B cell (primary cell): ENCODE measurements around the gene GPI. TPM values are rescaled to one million over a fixed set of nuclear protein-coding genes. Genes with fewer than 3 reads are reported as not detected.

Source experiments
- ATAC-seq: fragments of 200-7000 bp; cut with Tn5 transposase; one replicate; pipeline ENCODE4 v1.10.0; 2021; ENCODE audit warnings: low read depth, mild to moderate bottlenecking, moderate number of reproducible peaks, moderate library complexity
- CTCF ChIA-PET: fragments of 350-600 bp; sonication (Branson Sonifier 250); formaldehyde crosslinking; loops from one replicate; lab custom pipeline; 2021; ENCODE audit warnings: antibody characterized with exemption, inconsistent platforms; lab: Charles Lee
- POLR2A ChIA-PET: fragments of 350-600 bp; sonication (Branson Sonifier 250); formaldehyde crosslinking; loops from one replicate; lab custom pipeline; 2021; ENCODE audit warnings: antibody characterized with exemption; lab: Charles Lee
- DNase-seq: peaks from one replicate; pipeline ENCODE4 v3.0.0; 2013
- H2AFZ ChIP-seq: 2 replicates; pipeline ENCODE4 v1.6.1; 2012; ENCODE audit warnings: mild to moderate bottlenecking, low read depth, low read length; ENCODE audit not compliant: insufficient read depth, poor library complexity, severe bottlenecking
- H3K27ac ChIP-seq, 2 donors: 1 replicate in 1 of 2; 2 replicates in 1 of 2; pipeline ENCODE4 v1.5.1; 2012 to 2013; ENCODE audit warnings: low read length in 2 of 2, mild to moderate bottlenecking in 2 of 2, moderate library complexity in 1 of 2
- H3K27me3 ChIP-seq, 4 experiments: fragments of 200-600 bp in 1 of 4; sonication (generic) in 1 of 4; replicated peaks in 1 of 4; 1 replicate in 2 of 4; 2 replicates in 2 of 4; pipeline versions ENCODE4 v1.6.1 to v1.7.0; 2013 to 2016; ENCODE audit warnings: low read length in 3 of 4, mild to moderate bottlenecking in 2 of 4, mixed read lengths in 1 of 4, moderate library complexity in 1 of 4; ENCODE audit not compliant: insufficient read depth in 4 of 4, control insufficient read depth in 3 of 4; ENCODE audit errors: control extremely low read depth in 1 of 4
- H3K36me3 ChIP-seq, 2 experiments: replicated peaks in 1 of 2; 1 replicate in 1 of 2; 2 replicates in 1 of 2; pipeline versions ENCODE4 v1.6.1 to v1.7.1; 2013; ENCODE audit warnings: low read length in 1 of 2; ENCODE audit not compliant: insufficient read depth in 2 of 2, control insufficient read depth in 1 of 2; ENCODE audit errors: control extremely low read depth in 1 of 2, extremely low read depth in 1 of 2
- H3K4me1 ChIP-seq, 2 donors: fragments of 200-600 bp in 1 of 2; sonication (generic) in 1 of 2; 1 replicate in 1 of 2; 2 replicates in 1 of 2; pipeline versions ENCODE4 v1.5.1 to v1.6.1; 2013 to 2017; ENCODE audit warnings: low read length in 2 of 2; ENCODE audit not compliant: control insufficient read depth in 2 of 2, insufficient read depth in 2 of 2
- H3K4me2 ChIP-seq: replicated peaks from 2 replicates; pipeline ENCODE3; 2012; ENCODE audit warnings: mild to moderate bottlenecking, low read depth, low read length; ENCODE audit not compliant: poor library complexity, severe bottlenecking
- H3K4me3 ChIP-seq, 5 experiments: fragments of 200-600 bp in 1 of 5; sonication (generic) in 1 of 5; 1 replicate in 3 of 5; 2 replicates in 2 of 5; pipeline versions ENCODE4 v1.5.1 to v1.7.0; 2011 to 2016; ENCODE audit warnings: low read length in 4 of 5, mild to moderate bottlenecking in 4 of 5, low read depth in 2 of 5, control low read depth in 1 of 5, moderate library complexity in 1 of 5; ENCODE audit not compliant: insufficient read depth in 1 of 5; ENCODE audit errors: control extremely low read depth in 1 of 5, extremely low read depth in 1 of 5
- H3K79me2 ChIP-seq: fragments of 200-600 bp; sonication (generic); one replicate; pipeline ENCODE4 v1.6.0; 2016; ENCODE audit warnings: low read length; ENCODE audit not compliant: control insufficient read depth, insufficient read depth
- H3K9ac ChIP-seq: fragments of 200-600 bp; sonication (generic); 2 replicates; pipeline ENCODE4 v1.6.1; 2017; ENCODE audit warnings: mild to moderate bottlenecking, low read length, moderate library complexity
- H3K9me3 ChIP-seq, 3 donors: one replicate each; pipeline versions ENCODE4 v1.6.1 to v1.7.1; 2013; ENCODE audit warnings: low read length in 2 of 3; ENCODE audit not compliant: control insufficient read depth in 2 of 3, insufficient read depth in 1 of 3; ENCODE audit errors: control extremely low read depth in 1 of 3
- H4K20me1 ChIP-seq: 2 replicates; pipeline ENCODE4 v1.6.0; 2012; ENCODE audit warnings: mild to moderate bottlenecking, low read length; ENCODE audit not compliant: insufficient read depth, control insufficient read depth, poor library complexity, severe bottlenecking
- H3K27ac Mint-ChIP-seq: one replicate; pipeline ENCODE4 v1.8.0; 2021; ENCODE audit warnings: mixed read lengths
- H3K27me3 Mint-ChIP-seq: one replicate; pipeline ENCODE4 v1.8.0; 2021; ENCODE audit warnings: mixed read lengths
- H3K4me1 Mint-ChIP-seq: one replicate; pipeline ENCODE4 v1.8.0; 2021; ENCODE audit warnings: mixed read lengths
- H3K4me3 Mint-ChIP-seq: one replicate; pipeline ENCODE4 v1.8.0; 2021; ENCODE audit warnings: mixed read lengths
- H3K9me3 Mint-ChIP-seq: one replicate; pipeline ENCODE4 v1.8.0; 2022; ENCODE audit warnings: mixed read lengths; ENCODE audit not compliant: insufficient read depth
- CTCF ChIP-seq: fragments of 200-600 bp; IDR thresholded peaks from one replicate; pipeline ENCODE4 v1.8.0; 2022; ENCODE audit warnings: antibody characterized with exemption, mild to moderate bottlenecking
- EZH2 ChIP-seq: IDR thresholded peaks from 2 replicates; pipeline ENCODE4 v1.6.1; 2012; ENCODE audit warnings: borderline replicate concordance, low read depth, mild to moderate bottlenecking, moderate library complexity, low read length; ENCODE audit not compliant: insufficient read depth, poor library complexity, severe bottlenecking
- WGBS: methylation state at CpG from one replicate; pipeline ENCODE4 v1.1.5; 2013; ENCODE audit warnings: missing lambda C conversion rate; ENCODE audit not compliant: insufficient coverage; 5-methylcytosine and 5-hydroxymethylcytosine counted together
- intact Hi-C: fragments of 100-400 bp; cut with micrococcal nuclease; formaldehyde crosslinking; loops from one replicate; pipeline ENCODE4 v1.10.0; 2022
- polyA plus RNA-seq: library from polyadenylated mRNA; depleted of rRNA; stranded (reverse); fragments of >200 nt; gene quantifications from 2 replicates; pipeline ENCODE4 v1.2.3, GENCODE V29; 2012
- total RNA-seq, 2 donors: library from RNA; stranded (reverse); fragments of 120-200 nt in 1 of 2; gene quantifications; 1 replicate in 1 of 2; 2 replicates in 1 of 2; pipeline versions ENCODE4 v1.2.3 to v1.2.4, GENCODE V29; 2013 to 2022

Gene GPI
- total and polyA plus RNA-seq, 2 donors (not counting 1 experiment from before 2014, with no cell fraction given) = 74.5 to 102 TPM

GRCh38 chr19:34321735-34322134 is 43.3 kb upstream of the GPI start:
- Histone ChIP-seq H3K9ac (no peak overlapping the region), H4K20me1 (peaks cover 13% of the 10 kb centered on the region), H3K4me1 (peaks cover 13 to 15% of the 10 kb centered on the region in 2 donors), H3K27ac (no peak overlapping the region), H2AFZ (no peak overlapping the region), H3K4me2 (no peak overlapping the region), H3K9me3 (no peaks in the 10 kb centered on the region), H3K4me3 (no peak overlapping the region), H3K79me2 (peaks cover 36% of the 10 kb centered on the region), H3K36me3 (peaks cover 9 to 48% of the 10 kb centered on the region in 2 experiments), H3K27me3 (no peaks in the 10 kb centered on the region)
- ATAC-seq = no peak
- WGBS = 100% methylated on average over 1 of the region's 6 CpGs
- Mint-ChIP-seq H3K27ac (no peak overlapping the region), H3K4me3 (no peak overlapping the region), H3K4me1 (peaks cover 19% of the 10 kb centered on the region), H3K9me3 (no peaks in the 10 kb centered on the region), H3K27me3 (no peaks in the 10 kb centered on the region)
- POLR2A ChIA-PET = no interaction called here
- TF ChIP-seq EZH2 = no peak
- TF ChIP-seq CTCF = no peak
- CTCF ChIA-PET = no interaction called here
- DNase-seq = no peak
- intact Hi-C loops = no loop called here

GRCh38 chr19:34323433-34324204 is 41.4 kb upstream of the GPI start:
- Mint-ChIP-seq H3K27ac (no peak overlapping the region), H3K27me3 (no peaks in the 10 kb centered on the region), H3K4me3 (no peak overlapping the region), H3K4me1 (peaks cover under 1% of the 10 kb centered on the region), H3K9me3 (no peaks in the 10 kb centered on the region)
- ChIA-PET POLR2A (no interaction called here), CTCF (interaction anchor here (0.6 to 1.3 kb wide), 3 partner anchors 8 to 1380 kb away, joined by 3 read pairs; no protein-coding TSS in a partner anchor)
- intact Hi-C loops = no loop called here
- no peak overlapping the region for H3K4me2 ChIP-seq
- ATAC-seq (no peak), DNase-seq (no peak)
- peaks cover 9 to 62% of the 10 kb centered on the region in 2 experiments for H3K36me3 ChIP-seq
- TF ChIP-seq EZH2 (no peak), CTCF (no peak)
- H3K27me3 ChIP-seq = no peaks in the 10 kb centered on the region
- H3K27ac ChIP-seq = no peak overlapping the region
- H3K9ac ChIP-seq = no peak overlapping the region
- no peak overlapping the region for H3K4me3 ChIP-seq
- 98% methylated on average over 7 of the region's 7 CpGs for WGBS
- H4K20me1 ChIP-seq = no peaks in the 10 kb centered on the region
- no peaks in the 10 kb centered on the region for H3K4me1 ChIP-seq
- H3K9me3 ChIP-seq = no peaks in the 10 kb centered on the region
- H3K79me2 ChIP-seq = peaks cover 17% of the 10 kb centered on the region
- H2AFZ ChIP-seq = no peak overlapping the region
